ENCODE data around the gene ZSCAN21.

The ZSCAN21 gene

DNA sequence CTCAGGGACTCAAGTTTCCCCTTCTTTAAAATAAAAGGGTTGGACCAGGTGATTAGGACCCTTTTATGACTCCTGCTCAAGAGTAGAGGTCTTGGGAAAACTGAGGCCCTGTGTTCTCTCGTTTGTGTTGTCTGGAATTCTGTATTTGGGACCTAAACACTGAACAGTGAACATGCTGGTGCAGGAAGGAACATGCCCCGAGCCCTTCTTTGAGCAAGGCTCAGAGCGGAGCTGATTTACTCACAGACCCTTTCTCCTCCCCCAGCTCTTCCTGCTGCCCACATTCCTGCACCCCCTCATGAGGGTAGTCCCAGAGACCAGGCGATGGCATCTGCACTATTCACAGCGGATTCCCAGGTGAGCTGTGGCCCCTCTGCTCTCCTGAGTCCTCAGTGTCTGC is 20.0 kb upstream of the ZSCAN21 start:
- DNase-seq (ENCODE audit: low read depth) = no peak

DNA sequence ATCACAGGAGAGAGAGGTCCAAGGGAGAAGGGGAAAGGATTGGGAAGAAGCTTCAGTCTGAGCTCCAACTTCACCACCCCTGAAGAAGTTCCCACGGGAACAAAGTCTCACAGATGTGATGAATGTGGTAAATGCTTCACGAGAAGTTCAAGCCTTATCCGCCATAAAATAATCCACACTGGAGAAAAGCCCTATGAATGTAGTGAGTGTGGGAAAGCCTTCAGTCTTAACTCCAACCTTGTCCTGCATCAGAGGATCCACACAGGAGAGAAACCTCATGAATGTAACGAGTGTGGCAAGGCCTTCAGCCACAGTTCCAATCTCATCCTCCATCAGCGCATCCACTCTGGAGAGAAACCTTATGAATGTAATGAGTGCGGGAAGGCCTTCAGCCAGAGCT is 16.0 kb upstream of the ZSCAN21 start:
- DNase-seq (ENCODE audit: low read depth) = no peak

DNA sequence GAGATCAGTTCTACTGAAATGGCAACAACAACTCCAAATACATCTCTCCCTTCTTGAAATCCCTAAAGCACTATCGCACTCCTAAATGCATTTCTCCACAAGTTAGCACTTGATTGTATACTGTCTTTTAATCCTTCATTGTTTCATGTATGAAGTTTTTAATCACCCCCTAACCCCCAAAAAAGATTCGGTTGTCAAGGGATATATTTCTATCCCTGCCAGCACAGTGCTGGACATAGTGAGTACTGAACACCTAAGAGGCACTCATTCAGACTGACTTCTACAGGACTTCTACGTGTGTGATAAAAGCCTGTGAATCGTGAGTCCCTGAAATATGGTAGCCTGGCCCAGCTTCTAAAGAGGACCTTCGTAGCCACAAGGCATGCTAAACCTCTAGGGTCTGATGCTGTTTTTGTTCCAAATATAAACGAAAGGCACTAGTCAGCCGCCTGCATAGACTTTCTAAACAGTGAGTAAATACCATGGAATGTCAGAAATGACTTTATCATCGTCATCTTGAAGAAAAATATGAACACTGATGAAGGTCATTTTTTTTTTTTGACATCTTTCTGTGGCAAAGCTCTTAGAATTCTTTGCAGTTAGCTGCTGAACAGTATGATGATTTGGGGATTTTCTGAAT is 14.6 kb upstream of the ZSCAN21 start:
- DNase-seq (ENCODE audit: low read depth) = no peak

DNA sequence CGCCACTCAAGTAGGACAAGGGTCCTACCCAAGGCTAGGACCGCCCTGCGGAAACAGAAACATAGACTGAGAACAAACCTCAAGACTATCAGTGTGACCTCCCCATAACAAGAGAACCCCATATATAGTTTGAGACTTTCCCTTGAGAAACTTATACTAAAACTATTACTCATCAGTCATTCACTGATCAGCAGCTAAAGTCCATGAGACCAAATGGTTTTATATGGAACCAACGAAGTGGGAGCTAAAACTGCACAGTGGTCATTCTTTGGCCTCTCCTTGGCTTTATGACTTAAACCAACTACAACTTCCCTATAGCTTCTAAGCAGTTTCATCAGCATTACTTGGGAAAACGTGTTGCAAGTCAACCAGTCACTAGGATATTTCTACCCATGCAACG is 13.7 kb upstream of the ZSCAN21 start:
- no peak for DNase-seq (ENCODE audit: low read depth)

DNA sequence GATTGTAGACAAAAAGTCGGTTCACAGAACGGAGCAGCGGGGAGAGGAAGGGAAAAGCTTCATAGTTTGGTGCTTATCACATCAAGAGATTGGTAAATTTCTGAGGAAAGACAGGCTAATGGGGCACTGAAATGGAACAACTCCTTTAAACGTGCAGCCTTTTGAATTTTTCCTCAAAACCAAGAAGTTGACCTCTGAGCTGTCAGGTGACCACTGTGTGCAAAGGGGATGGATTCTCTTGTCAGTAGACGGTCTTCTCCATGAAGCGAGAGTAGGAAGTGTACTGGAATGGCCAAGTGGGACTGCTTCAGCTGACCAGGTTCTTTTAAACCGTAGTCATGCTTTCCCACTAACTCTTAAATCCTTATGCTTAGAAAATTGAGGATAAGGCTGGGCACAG is 11.2 kb upstream of the ZSCAN21 start:
- no peak for DNase-seq (ENCODE audit: low read depth)

DNA sequence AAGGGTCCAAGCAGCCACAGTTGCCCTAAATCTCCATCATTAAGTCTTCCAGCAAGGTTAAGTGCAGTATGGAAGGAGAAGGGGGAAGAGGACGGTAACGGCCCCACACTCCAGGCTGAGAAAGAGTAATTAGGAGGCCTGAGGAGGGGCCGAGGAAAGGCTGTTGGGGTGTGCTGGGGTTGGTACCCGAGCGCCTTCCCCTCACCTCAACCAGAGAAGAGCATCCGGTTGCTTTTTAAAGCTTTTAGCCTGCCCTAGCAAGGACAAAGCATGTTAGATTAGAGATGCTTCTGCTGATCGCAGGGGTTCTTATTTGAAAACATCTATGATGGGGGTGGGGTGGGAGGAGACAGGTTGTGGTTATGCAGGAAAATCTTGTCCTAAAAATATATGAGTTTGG is 9.0 kb upstream of the ZSCAN21 start:
- no peak for DNase-seq (ENCODE audit: low read depth)

- no peak for DNase-seq (ENCODE audit: low read depth)
Observed at GRCh38 chr7:100044718-100045117, 4.9 kb upstream of the ZSCAN21 start.

- DNase-seq (ENCODE audit: low read depth) = no peak
Observed at GRCh38 chr7:100048680-100049079, 894 bp upstream of the ZSCAN21 start.

- DNase-seq (ENCODE audit: low read depth) = no peak
Observed at GRCh38 chr7:100051611-100052010, 2.0 kb downstream of the ZSCAN21 start.

GRCh38 chr7:100053215-100053614 is 3.6 kb downstream of the ZSCAN21 start:
- DNase-seq (ENCODE audit: low read depth) = no peak

DNA sequence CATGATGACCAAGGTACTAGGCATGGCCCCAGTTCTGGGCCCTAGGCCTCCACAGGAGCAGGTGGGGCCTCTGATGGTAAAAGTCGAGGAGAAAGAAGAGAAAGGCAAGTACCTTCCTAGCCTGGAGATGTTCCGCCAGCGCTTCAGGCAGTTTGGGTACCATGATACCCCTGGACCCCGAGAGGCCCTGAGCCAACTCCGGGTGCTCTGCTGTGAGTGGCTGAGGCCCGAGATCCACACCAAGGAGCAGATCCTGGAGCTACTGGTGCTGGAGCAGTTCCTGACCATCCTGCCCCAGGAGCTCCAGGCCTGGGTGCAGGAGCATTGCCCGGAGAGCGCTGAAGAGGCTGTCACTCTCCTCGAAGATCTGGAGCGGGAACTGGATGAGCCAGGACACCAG is 7.4 kb downstream of the ZSCAN21 start:
- no peak for DNase-seq (ENCODE audit: low read depth)

- no peak for DNase-seq (ENCODE audit: low read depth)
Observed at GRCh38 chr7:100059251-100059739, 9.7 kb downstream of the ZSCAN21 start.

GRCh38 chr7:100061518-100062193 is 12.1 kb downstream of the ZSCAN21 start:
- DNase-seq (ENCODE audit: low read depth) = no peak

DNA sequence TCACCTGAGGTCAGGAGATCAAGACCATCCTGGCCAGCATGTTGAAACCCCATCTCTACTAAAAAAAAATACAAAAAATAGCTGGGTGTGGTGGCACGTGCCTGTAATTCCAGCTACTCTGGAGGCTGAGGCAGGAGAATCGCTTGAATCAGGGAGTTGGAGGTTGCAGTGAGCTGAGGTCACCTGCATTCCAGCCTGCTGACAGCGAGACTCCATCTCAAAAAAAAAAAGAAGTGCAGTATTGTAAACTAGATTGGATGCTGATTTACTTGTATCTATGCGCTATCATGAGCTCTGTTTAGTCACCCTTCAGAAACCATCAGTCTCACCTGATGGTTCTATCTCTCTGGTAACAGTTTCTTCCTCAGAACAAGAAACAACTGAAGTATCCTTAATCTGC is 13.8 kb downstream of the ZSCAN21 start:
- DNase-seq (ENCODE audit: low read depth) = no peak

DNA sequence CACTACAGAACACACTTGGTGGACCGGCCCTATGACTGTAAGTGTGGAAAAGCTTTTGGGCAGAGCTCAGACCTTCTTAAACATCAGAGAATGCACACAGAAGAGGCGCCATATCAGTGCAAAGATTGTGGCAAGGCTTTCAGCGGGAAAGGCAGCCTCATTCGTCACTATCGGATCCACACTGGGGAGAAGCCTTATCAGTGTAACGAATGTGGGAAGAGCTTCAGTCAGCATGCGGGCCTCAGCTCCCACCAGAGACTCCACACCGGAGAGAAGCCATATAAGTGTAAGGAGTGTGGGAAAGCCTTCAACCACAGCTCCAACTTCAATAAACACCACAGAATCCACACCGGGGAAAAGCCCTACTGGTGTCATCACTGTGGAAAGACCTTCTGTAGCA is 14.6 kb downstream of the ZSCAN21 start:
- DNase-seq (ENCODE audit: low read depth) = no peak

DNA sequence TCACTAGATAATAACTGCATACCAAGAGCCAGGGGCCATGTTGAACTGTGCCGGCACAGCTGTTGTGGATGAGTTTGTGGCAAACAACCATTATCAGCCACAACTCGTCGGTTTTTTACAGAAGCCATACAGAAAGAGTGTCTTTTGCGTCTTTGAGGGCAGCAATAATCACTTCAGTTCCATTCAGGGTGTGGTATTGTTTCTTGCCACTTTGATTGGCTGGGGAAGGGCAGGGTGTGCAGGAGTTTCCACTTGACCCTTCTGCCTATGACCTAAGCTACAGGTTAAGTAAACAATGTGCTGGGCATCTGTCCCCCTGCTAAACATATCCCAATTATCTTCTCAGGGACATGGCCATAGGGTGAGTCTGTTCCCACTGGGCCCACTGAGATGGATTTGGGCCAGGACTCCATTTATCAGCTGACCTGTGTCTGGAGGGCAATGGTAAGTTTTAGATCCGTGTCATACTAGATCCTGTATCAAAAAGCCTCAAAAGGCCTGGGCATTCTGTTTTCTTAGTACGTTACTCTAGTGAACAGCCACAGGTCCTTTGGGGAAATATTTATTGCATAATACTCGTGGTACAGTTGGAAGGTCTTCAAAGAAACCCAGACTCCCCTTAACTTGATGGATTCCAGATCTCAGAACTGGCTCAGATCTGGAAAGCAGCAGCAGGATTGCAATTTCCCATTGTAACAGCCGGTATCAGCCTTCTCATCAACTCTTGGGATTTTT is 16.0 kb downstream of the ZSCAN21 start:
- no peak for DNase-seq (ENCODE audit: low read depth)

- no peak for DNase-seq (ENCODE audit: low read depth)
Observed at GRCh38 chr7:100066953-100067352, 17.4 kb downstream of the ZSCAN21 start.

DNA sequence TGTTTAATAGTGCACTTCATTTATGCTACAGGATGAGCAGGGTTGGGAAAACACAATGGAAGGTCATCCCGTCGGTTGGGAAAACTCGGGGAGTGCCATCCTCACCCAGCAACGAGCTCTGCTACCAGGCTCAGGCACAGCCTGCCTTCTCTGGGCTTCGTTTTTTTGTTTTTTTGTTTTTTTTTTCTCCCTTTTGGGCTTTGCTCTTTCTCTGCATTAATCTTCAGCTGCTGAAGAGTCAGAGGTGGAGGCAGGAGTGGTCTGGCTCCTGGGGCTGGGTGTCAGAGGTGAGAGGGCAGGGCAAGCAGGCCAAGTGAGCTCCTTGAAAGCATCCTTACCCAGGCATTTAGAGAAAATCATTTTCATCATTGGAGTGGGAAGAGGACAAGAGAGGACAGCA is 20.4 kb downstream of the ZSCAN21 start:
- no peak for DNase-seq (ENCODE audit: low read depth)

GRCh38 chr7:100071018-100071723 is 21.6 kb downstream of the ZSCAN21 start:
- no peak for DNase-seq (ENCODE audit: low read depth)

DNA sequence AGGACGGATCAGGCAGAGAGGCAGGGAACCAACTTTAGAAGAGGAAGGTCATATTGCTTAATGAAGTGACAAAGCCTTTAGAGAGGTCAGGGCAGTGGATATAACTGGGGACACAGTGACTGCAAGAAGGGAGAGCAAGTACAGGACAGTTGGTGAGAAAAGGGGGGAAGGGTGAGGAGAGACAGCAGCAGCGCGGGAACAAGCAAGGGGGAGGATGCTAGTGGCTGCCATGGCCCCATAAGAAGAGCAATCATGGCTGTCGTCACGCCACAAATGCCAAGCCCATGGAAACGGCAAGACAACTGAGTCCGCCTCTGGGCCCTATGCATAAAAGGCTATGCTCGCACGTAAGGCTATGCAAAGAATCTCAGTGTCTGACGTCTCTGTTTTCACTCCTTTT is 22.9 kb downstream of the ZSCAN21 start:
- DNase-seq (ENCODE audit: low read depth) = no peak

- DNase-seq (ENCODE audit: low read depth) = no peak
Observed at GRCh38 chr7:100074841-100075240, 25.3 kb downstream of the ZSCAN21 start.

DNA sequence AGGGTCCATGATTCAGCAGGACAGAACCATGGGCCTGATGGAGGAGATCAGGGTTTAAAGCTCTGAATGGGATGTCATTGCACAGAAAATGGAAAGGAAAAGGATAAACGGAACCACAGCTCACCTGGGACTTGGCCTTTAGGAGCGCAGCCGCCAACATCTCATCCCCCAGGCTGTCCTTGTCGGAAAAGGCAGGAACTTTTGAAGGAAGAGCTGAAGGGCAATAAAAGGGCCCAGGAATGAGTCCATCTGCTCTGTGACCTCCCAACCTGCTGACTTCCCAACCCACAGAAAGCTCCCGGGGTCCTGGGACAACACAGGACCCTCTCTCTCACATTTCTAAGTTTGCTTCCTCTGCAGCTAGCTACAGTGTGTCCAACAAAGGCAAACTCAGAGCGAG is 25.8 kb downstream of the ZSCAN21 start:
- DNase-seq (ENCODE audit: low read depth) = no peak

DNA sequence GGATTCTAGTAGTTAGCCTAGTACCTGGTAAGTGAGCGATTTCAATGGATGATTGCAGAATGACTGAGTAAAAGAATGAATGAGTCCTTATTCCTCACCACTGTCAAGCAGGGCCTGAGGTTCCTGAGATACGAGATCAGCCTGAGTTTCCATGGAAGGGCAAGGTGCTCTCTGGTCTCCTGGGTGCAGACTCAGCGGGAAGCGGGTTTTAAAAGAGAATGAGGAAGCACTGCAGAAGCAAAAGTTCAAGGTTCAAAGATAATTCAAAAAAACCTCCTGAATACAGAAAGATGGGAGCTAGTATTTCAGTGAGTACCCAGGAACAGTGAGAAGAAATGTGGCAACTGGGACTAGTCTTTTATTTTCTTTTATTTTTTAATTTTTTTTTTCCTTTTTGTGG is 27.6 kb downstream of the ZSCAN21 start:
- no peak for DNase-seq (ENCODE audit: low read depth)

Data from T-helper 22 cell (primary cell).